Natural killer cell treated with Interleukin-12 subunit alpha and Interleukin-12 subunit beta and Interleukin-15 and Interleukin-18, amount 100 ng/mL, for 72 hours (primary cell): Measurements from ENCODE around the gene C4orf33. TPM values are rescaled to one million over a fixed set of nuclear protein-coding genes. Genes with fewer than 3 reads are reported as not detected.

Experiments used
- ATAC-seq, 2 donors: fragments of 150-1000 bp; cut with Tn5 transposase in 1 of 2; sonication (Bioruptor Pico), chemical (Tn5 transposase) in 1 of 2; 2 replicates each; pipeline ENCODE4 v1.10.0; 2021
- DNase-seq: peaks from one replicate; pipeline ENCODE4 v3.0.0; 2022; ENCODE audit warnings: low spot score
- H3K27ac Mint-ChIP-seq, 2 donors: 1 replicate in 1 of 2; 2 replicates in 1 of 2; pipeline ENCODE4 v1.8.0; 2022; ENCODE audit warnings: mixed read lengths in 2 of 2, mild to moderate bottlenecking in 1 of 2, moderate library complexity in 1 of 2
- H3K27me3 Mint-ChIP-seq, 2 donors: 1 replicate in 1 of 2; 2 replicates in 1 of 2; pipeline ENCODE4 v1.8.0; 2022; ENCODE audit warnings: mixed read lengths in 2 of 2
- H3K36me3 Mint-ChIP-seq: one replicate; pipeline ENCODE4 v1.8.0; 2022; ENCODE audit warnings: mixed read lengths
- H3K4me1 Mint-ChIP-seq, 2 donors: 1 replicate in 1 of 2; 2 replicates in 1 of 2; pipeline ENCODE4 v1.8.0; 2022; ENCODE audit warnings: low read depth in 2 of 2, mixed read lengths in 2 of 2, mild to moderate bottlenecking in 1 of 2
- H3K4me3 Mint-ChIP-seq: one replicate; pipeline ENCODE4 v1.8.0; 2022; ENCODE audit warnings: mixed read lengths
- H3K9me3 Mint-ChIP-seq: 2 replicates; pipeline ENCODE4 v1.8.0; 2022; ENCODE audit warnings: mixed read lengths
- total RNA-seq, 2 donors: library from RNA; stranded (reverse); gene quantifications; one replicate each; pipeline ENCODE4 v1.2.3, GENCODE V29; 2022

C4orf33 gene
- total RNA-seq, 2 donors from 2014 or later, result 13.4 to 19.6 TPM

DNA sequence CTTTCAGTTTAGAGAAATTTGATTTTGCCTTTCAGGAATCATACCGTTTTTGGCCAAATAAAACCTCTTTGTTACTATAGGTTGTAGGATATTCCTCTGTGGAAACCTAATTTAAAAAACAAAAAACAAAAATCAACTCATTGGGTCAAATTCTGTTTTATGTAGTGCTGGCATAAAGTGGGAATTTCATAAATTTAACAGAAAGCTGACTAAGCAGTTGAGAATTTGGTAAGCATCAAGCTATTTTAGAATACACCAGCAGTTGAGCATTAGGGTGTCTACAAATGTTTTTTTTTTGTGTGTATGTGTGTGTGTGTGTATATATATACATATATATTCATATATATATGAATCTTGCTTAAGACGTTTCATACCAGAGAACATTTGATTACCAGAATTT is 47.4 kb downstream of the C4orf33 start:
- Mint-ChIP-seq H3K4me3 (no peak overlapping the region), H3K9me3 (no peaks in the 10 kb centered on the region), H3K27ac (no peak overlapping the region), H3K27me3 (peaks cover 10 to 22% of the 10 kb centered on the region in 2 donors), H3K4me1 (no peaks in the 10 kb centered on the region), H3K36me3 (no peaks in the 10 kb centered on the region)
- ATAC-seq, result no peak
- DNase-seq, result no peak

DNA sequence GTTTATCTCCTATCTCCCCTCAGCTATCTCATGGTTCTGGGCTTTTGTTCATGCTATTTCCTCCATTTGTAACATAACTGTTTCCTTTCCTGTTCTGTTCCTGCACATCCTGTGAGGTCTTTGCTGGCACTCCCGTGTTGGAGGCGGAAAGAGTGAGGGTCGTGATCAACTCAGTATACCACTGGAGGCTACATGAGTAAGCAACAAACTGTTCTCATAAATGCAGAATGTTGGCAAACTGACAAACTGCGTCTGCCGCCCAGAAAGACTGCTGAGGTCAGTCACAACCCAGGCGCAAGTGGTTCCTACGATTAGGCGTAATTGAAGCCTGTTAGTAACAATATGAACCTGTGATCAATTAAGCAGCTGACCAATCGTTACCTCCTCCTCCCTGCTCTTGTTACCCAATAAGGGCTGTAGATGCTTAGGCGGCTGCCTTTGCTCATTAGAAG is 48.8 kb downstream of the C4orf33 start:
- Mint-ChIP-seq H3K27me3 (peaks cover 14 to 36% of the 10 kb centered on the region in 2 donors), H3K27ac (no peak overlapping the region), H3K4me1 (no peaks in the 10 kb centered on the region), H3K4me3 (no peak overlapping the region), H3K36me3 (no peaks in the 10 kb centered on the region), H3K9me3 (no peaks in the 10 kb centered on the region)
- no peak for DNase-seq
- no peak for ATAC-seq

DNA sequence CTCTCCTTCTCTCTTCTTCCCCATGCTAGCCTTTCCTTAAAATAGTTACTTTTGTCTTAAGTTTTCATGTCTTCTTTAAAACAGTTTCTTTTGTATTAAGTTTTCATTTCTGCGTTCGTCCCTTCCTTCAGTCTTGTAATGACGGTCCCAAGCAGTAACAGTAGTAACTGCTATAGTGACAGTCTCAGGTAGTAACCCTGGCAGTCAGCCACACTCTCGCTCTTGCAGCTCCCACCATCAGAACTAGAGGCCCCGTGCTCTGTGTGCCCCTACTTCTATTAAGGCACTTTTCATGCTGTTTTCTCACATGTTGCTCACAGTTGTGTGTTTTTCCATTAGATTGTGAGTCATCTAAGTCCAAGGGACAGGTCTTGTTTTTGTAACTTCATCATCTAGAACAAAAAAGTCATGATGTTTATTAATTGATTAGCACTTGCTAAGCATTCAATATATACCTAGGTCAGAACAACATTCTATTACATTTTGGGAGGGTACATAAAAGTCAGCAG is 49.3 kb downstream of the C4orf33 start:
- no peak overlapping the region for H3K27ac Mint-ChIP-seq
- no peaks in the 10 kb centered on the region for H3K9me3 Mint-ChIP-seq
- no peaks in the 10 kb centered on the region for H3K36me3 Mint-ChIP-seq
- no peaks in the 10 kb centered on the region for H3K4me1 Mint-ChIP-seq
- H3K4me3 Mint-ChIP-seq, result no peak overlapping the region
- no peak for ATAC-seq
- no peak for DNase-seq
- peaks cover 19 to 36% of the 10 kb centered on the region in 2 donors for H3K27me3 Mint-ChIP-seq

- Mint-ChIP-seq H3K4me1 (no peaks in the 10 kb centered on the region), H3K27ac (no peak overlapping the region), H3K9me3 (no peaks in the 10 kb centered on the region), H3K27me3 (peaks cover 17 to 36% of the 10 kb centered on the region in 2 donors), H3K36me3 (no peaks in the 10 kb centered on the region), H3K4me3 (no peak overlapping the region)
- ATAC-seq (no peak), DNase-seq (no peak)
Measured at GRCh38 chr4:129146639-129147038, 50.7 kb downstream of the C4orf33 start.

DNA sequence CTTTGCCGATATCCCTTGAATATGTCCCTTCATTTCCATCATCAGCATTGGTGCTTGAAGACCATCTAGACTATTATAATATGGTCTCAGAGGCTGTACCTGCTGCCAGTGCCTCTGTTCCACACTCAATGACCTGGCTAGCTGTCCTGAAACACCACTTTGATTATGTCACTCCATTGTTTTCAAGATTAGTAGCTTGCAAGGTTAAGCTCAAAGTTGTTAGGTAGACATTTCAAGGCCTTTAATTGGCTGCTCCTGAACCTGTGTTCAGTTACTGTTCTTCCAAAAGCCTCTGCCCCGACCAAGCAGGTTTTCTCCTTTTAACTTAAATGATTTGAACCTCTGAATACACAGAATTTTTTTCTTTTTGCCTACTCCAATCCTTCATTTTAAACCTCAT is 52.9 kb downstream of the C4orf33 start:
- H3K4me1 Mint-ChIP-seq, result no peaks in the 10 kb centered on the region

DNA sequence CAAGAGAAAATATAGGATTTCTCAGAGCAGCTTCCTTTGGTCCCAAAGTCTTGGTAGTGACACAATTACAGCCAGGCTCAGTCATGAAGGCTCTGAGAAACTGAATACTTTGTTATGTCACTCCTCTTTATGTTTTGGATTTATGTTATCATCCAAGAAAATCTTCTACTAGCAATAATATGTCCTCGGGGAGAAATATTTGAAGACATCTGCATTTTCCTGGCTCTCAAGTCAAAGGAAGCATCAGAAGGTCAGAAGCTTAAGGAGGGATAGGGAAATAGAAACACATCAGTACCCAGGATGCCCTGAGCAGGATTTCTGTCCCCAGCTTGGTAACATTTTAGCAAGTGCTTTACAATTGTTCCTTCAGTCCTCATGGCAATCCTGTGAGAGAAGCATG is 54.0 kb downstream of the C4orf33 start:
- ATAC-seq, result no peak
- Mint-ChIP-seq H3K4me3 (no peak overlapping the region), H3K9me3 (no peaks in the 10 kb centered on the region), H3K36me3 (no peaks in the 10 kb centered on the region), H3K27me3 (peaks cover 25 to 43% of the 10 kb centered on the region in 2 donors), H3K27ac (no peak overlapping the region), H3K4me1 (no peaks in the 10 kb centered on the region)
- no peak for DNase-seq

More for the DNA sequence above, 52.9 kb downstream of the C4orf33 start:
- no peak for ATAC-seq
- Mint-ChIP-seq H3K9me3 (no peaks in the 10 kb centered on the region), H3K4me3 (no peak overlapping the region), H3K36me3 (no peaks in the 10 kb centered on the region), H3K27me3 (peaks cover 23 to 44% of the 10 kb centered on the region in 2 donors), H3K27ac (no peak overlapping the region)
- DNase-seq, result no peak

- H3K4me3 Mint-ChIP-seq, result no peak overlapping the region
- no peaks in the 10 kb centered on the region for H3K36me3 Mint-ChIP-seq
- ATAC-seq (no peak), DNase-seq (no peak)
- H3K9me3 Mint-ChIP-seq, result no peaks in the 10 kb centered on the region
- no peaks in the 10 kb centered on the region for H3K4me1 Mint-ChIP-seq
- H3K27me3 Mint-ChIP-seq, result peaks cover 24 to 35% of the 10 kb centered on the region in 2 donors
- no peak overlapping the region for H3K27ac Mint-ChIP-seq
Measured at GRCh38 chr4:129152350-129152749, 56.4 kb downstream of the C4orf33 start.

DNA sequence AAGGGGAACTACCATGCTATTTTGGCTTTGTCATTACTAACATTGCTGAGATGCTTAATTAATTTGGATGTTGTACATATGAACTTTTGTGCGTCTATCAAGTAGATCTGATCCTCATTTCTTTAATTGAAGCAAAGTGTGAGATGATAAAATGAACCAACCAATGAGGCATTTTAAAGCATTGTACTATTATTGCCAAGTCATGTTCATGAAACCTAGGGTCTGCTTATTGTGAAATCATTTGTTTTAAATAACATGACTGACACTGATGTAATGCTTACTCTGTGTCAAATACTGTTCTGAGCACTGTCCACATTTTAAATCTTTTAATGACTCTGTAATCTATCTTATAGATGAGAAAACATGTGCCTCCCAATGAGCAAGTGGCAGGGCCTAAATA is 57.7 kb downstream of the C4orf33 start:
- H3K36me3 Mint-ChIP-seq, result no peaks in the 10 kb centered on the region
- H3K4me1 Mint-ChIP-seq, result no peaks in the 10 kb centered on the region
- no peak overlapping the region for H3K4me3 Mint-ChIP-seq
- ATAC-seq (no peak), DNase-seq (no peak)
- H3K27me3 Mint-ChIP-seq, result peaks cover 27 to 38% of the 10 kb centered on the region in 2 donors
- H3K27ac Mint-ChIP-seq, result no peak overlapping the region
- no peaks in the 10 kb centered on the region for H3K9me3 Mint-ChIP-seq

DNA sequence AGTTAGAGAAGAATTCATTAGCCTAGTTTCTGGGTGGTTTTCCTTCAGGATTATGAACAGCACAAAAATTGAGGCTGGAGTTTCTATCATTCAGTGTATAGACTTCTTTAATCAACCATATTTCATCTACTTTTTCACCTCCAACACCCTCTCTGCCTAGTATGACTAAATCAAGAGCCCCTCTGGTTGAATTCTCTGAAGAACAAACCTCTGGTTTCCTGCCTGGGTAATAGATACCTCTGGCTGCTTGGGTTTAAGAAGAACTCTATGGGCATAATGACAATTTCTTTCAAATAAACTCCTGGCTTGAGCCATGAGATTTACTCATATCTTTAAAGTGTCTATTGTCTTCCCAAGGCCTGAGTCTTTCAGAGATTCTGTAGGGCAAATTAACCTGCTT is 66.5 kb downstream of the C4orf33 start:
- DNase-seq (no peak), ATAC-seq (peak in 1 of 2 donors; percentile 52)
- no peak overlapping the region for H3K27ac Mint-ChIP-seq
- peaks cover 3% of the 10 kb centered on the region for H3K9me3 Mint-ChIP-seq
- no peaks in the 10 kb centered on the region for H3K4me1 Mint-ChIP-seq
- peaks cover 17 to 41% of the 10 kb centered on the region in 2 donors for H3K27me3 Mint-ChIP-seq
- peaks cover 4% of the 10 kb centered on the region for H3K36me3 Mint-ChIP-seq
- H3K4me3 Mint-ChIP-seq, result no peak overlapping the region

DNA sequence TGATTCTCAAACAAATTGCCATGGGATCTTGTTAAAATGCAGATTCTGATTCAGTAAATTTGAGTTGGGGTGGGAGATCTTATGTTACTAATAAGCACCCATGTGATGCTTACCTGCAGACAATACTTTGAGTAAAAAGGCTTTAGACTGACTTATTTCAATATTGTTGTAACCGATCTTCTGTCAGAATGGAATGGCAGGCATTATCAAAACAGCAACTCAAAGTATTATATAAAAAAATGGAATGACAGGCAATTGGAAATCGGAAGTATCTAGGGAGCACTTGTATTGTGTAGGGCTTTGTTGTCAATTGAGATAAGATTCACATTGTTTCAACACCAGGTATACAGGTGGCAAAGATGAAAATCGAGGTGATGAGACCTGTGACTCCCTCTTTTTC is 67.5 kb downstream of the C4orf33 start:
- peaks cover 19 to 42% of the 10 kb centered on the region in 2 donors for H3K27me3 Mint-ChIP-seq
- no peaks in the 10 kb centered on the region for H3K4me1 Mint-ChIP-seq
- H3K9me3 Mint-ChIP-seq, result peaks cover 3% of the 10 kb centered on the region
- peaks cover 4% of the 10 kb centered on the region for H3K36me3 Mint-ChIP-seq
- no peak for ATAC-seq
- no peak overlapping the region for H3K4me3 Mint-ChIP-seq
- no peak for DNase-seq
- no peak overlapping the region for H3K27ac Mint-ChIP-seq

GRCh38 chr4:129164243-129164642 is 68.3 kb downstream of the C4orf33 start:
- Mint-ChIP-seq H3K4me1 (no peaks in the 10 kb centered on the region), H3K36me3 (peaks cover 4% of the 10 kb centered on the region), H3K27ac (no peak overlapping the region), H3K9me3 (peaks cover 3% of the 10 kb centered on the region), H3K4me3 (no peak overlapping the region), H3K27me3 (peaks cover 19 to 44% of the 10 kb centered on the region in 2 donors)
- no peak for DNase-seq
- ATAC-seq, result no peak

Other genes starting within 250 kb of the C4orf33 start
- gene SCLT1, start 2.6 kb upstream of the C4orf33 start, total RNA-seq, result 10 to 100 TPM; 29.6 to 38.0 TPM